K562 (cell line): ENCODE measurements around the gene LRRC4B.

Source experiments
- ARID3A ChIP-seq: IDR thresholded peaks from 2 replicates; pipeline ENCODE4 v1.6.1; 2012; ENCODE audit warnings: low read depth, low read length, improper control_type of control experiment, borderline replicate concordance
- CREB5 ChIP-seq: fragments of 250-450 bp; sonication (Bioruptor Pico); IDR thresholded peaks from 2 replicates; pipeline ENCODE4 v1.5.0; 2020; ENCODE audit warnings: mild to moderate bottlenecking
- CTCF ChIP-seq, 3 experiments: IDR thresholded peaks in 2 of 3; conservative IDR thresholded peaks in 1 of 3; 2 replicates each; pipeline ENCODE4 v1.5.1; 2011 to 2012; ENCODE audit warnings: low read length in 3 of 3, mild to moderate bottlenecking in 3 of 3, control low read depth in 2 of 3, improper control_type of control experiment in 1 of 3, inconsistent platforms in 1 of 3, low read depth in 1 of 3, mixed read lengths in 1 of 3, moderate library complexity in 1 of 3; ENCODE audit not compliant: insufficient read depth in 2 of 3
- EHMT2 ChIP-seq: fragments of 450-650 bp; IDR thresholded peaks from 2 replicates; pipeline ENCODE4 v1.6.1; 2018; ENCODE audit warnings: antibody characterized with exemption
- ELK1 ChIP-seq: sonication (generic); formaldehyde crosslinking; IDR thresholded peaks from 2 replicates; pipeline ENCODE4 v1.8.1; 2022; ENCODE audit warnings: missing genetic modification reagents
- EZH2 ChIP-seq: IDR thresholded peaks from 2 replicates; pipeline ENCODE4 v1.6.1; 2012; ENCODE audit warnings: low read depth, mild to moderate bottlenecking, inconsistent platforms, low read length, borderline replicate concordance
- MBD2 ChIP-seq: sonication (generic); IDR thresholded peaks from 2 replicates; pipeline ENCODE4 v1.6.1; 2016; ENCODE audit warnings: low read depth, borderline replicate concordance
- POLR2A ChIP-seq: fragments of 450-650 bp; conservative IDR thresholded peaks from 2 replicates; pipeline ENCODE4 v1.6.1; 2016
- POLR2AphosphoS5 ChIP-seq: IDR thresholded peaks from 2 replicates; pipeline ENCODE4 v1.6.1; 2011; ENCODE audit warnings: mild to moderate bottlenecking, low read depth, low read length, moderate library complexity; ENCODE audit not compliant: control insufficient read depth, insufficient read depth
- SAFB2 ChIP-seq: fragments of 200-400 bp; formaldehyde crosslinking; IDR thresholded peaks from 2 replicates; pipeline ENCODE4 v1.6.1; 2018; ENCODE audit warnings: borderline replicate concordance, low read length, low read depth, moderate library complexity; ENCODE audit not compliant: severe bottlenecking
- TRIM24 ChIP-seq, 2 experiments: fragments of 450-650 bp; IDR thresholded peaks; 2 replicates each; pipeline ENCODE4 v1.6.1; 2016
- ZBTB8A ChIP-seq: fragments of 450-650 bp; IDR thresholded peaks from 2 replicates; pipeline ENCODE4 v1.6.1; 2018; ENCODE audit warnings: mild to moderate bottlenecking, moderate library complexity; ENCODE audit not compliant: partially characterized antibody
- ZNF282 ChIP-seq: sonication (generic); formaldehyde crosslinking; IDR thresholded peaks from 2 replicates; pipeline ENCODE4 v1.8.1; 2023; ENCODE audit warnings: missing genetic modification reagents

- TF ChIP-seq EHMT2 = no peak
- no peak for TF ChIP-seq POLR2AphosphoS5
- TF ChIP-seq SAFB2 = no peak
- TF ChIP-seq ELK1 (CRISPR knock-in tag) = no peak
- no peak for TF ChIP-seq ARID3A
- TF ChIP-seq TRIM24 (IDR thresholded peaks at IDR 0.05) = no peak
- no peak for TF ChIP-seq ZNF282 (CRISPR knock-in tag)
- TF ChIP-seq ZBTB8A = no peak
- no peak for TF ChIP-seq CREB5 (CRISPR knock-in tag)
- TF ChIP-seq EZH2 = no peak
- no peak for TF ChIP-seq MBD2
- no peak for TF ChIP-seq CTCF (IDR thresholded peaks at IDR 0.05 in 2 of 3, conservative IDR thresholded peaks at IDR 0.05 in 1 of 3; ENCODE audit: insufficient read depth in 2 of 3, low read depth in 1 of 3, low read length in 3 of 3)
- TF ChIP-seq POLR2A = no peak
These were observed 60.9 kb downstream of the LRRC4B start for GRCh38 chr19:50507376-50507775.
